Pulmonary artery endothelial cell (primary cell): ENCODE measurements around the gene FAM193A. TPM values are rescaled to one million over a fixed set of nuclear protein-coding genes. Genes with fewer than 3 reads are reported as not detected.
"Not testable (repeated sequence)": the region's sequence is repeated elsewhere in the genome, so short reads cannot be mapped to it uniquely, and the experiment has no call there.

Experiments
- DNase-seq: peaks from one replicate; pipeline ENCODE4 v3.0.0-alpha.2; 2011; ENCODE audit warnings: low read depth, low spot score
- total RNA-seq: library from RNA; depleted of rRNA; stranded (reverse); fragments of >200 nt; gene quantifications from 2 replicates; pipeline ENCODE4 v1.2.3, GENCODE V29; 2014

FAM193A gene
- total RNA-seq, 1 donor from 2014 or later, result 7.0 TPM

GRCh38 chr4:2745516-2745915 is 209.1 kb downstream of the FAM193A start:
- no peak for DNase-seq

- DNase-seq, result no peak
Measured at GRCh38 chr4:2745981-2746806, 209.7 kb downstream of the FAM193A start.

GRCh38 chr4:2746891-2747695 is 210.6 kb downstream of the FAM193A start:
- DNase-seq, result no peak

- DNase-seq, result no peak
Measured at GRCh38 chr4:2750719-2751605, 214.5 kb downstream of the FAM193A start.

- DNase-seq, result no peak
Measured at GRCh38 chr4:2753436-2753835, 217.0 kb downstream of the FAM193A start.

- DNase-seq, result no peak
Measured at GRCh38 chr4:2754848-2755819, 218.7 kb downstream of the FAM193A start.

GRCh38 chr4:2755821-2756690 is 219.6 kb downstream of the FAM193A start, which contains the start of gene TNIP2:
TNIP2 (minus strand) TSS chr4:2756336; CDS start chr4:2756289, 47 bp downstream.
- DNase-seq, result no peak

GRCh38 chr4:2756691-2757350 is 220.4 kb downstream of the FAM193A start:
- no peak for DNase-seq

- DNase-seq, result no peak
Measured at GRCh38 chr4:2757426-2757825, 221.0 kb downstream of the FAM193A start.

- DNase-seq, result no peak
Measured at GRCh38 chr4:2761035-2761923, 224.8 kb downstream of the FAM193A start.

GRCh38 chr4:2762048-2762447 is 225.6 kb downstream of the FAM193A start:
- DNase-seq, result no peak

GRCh38 chr4:2762486-2763370 is 226.3 kb downstream of the FAM193A start:
- not testable (repeated sequence) for DNase-seq

GRCh38 chr4:2763511-2763967 is 227.1 kb downstream of the FAM193A start:
- DNase-seq, result no peak

GRCh38 chr4:2765832-2766526 is 229.5 kb downstream of the FAM193A start:
- DNase-seq, result no peak

- no peak for DNase-seq
Measured at GRCh38 chr4:2767046-2767704, 230.7 kb downstream of the FAM193A start.
